ENCODE data around the gene LARP6. TPM values are rescaled to one million over a fixed set of nuclear protein-coding genes. Genes with fewer than 3 reads are reported as not detected.

LARP6 gene
- total RNA-seq, 2 experiments from 2014 or later: 0.31 TPM; not detected in 1

DNA sequence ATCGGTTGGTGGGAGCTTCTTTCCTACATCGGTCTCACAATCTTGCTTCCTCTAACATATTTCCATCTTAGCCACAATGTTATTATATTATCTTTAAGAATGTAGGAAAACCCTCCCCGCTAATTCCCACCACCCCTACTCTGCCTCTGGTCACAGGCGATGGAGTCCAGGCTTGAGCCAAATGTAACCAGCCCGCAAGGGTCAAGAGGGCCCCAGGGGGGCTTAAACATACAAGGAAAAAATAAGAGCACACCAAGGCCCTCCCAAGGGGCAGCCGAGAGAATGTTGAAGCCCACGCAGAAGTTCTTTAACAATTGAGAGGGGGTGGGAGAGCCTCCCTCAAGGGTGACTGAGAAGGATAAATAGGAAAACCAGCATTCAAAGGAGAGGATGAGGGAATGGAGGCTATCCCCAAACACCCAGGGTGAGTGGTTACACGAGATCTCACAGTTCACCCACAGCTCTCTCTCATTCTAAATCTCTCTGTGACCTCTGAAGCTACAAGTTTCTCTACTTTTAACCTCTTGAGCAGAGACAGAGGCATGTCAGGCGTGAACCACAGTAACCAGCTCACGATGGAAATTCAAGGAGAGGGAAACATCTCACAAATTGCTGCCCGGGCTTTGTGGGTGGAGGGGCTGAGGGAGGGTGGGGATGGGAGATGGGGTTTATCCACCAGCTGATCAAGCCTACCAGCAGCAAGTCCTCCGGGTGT, 59.2 kb downstream of the LARP6 start:
- Mint-ChIP-seq H3K36me3 (ENCODE audit: low read depth) (no peaks in the 10 kb centered on the region), H3K4me1 (ENCODE audit: low read depth) (no peaks in the 10 kb centered on the region), H3K27me3 (peaks cover 13% of the 10 kb centered on the region), H3K9me3 (no peaks in the 10 kb centered on the region), H3K4me3 (no peak overlapping the region), H3K27ac (no peak overlapping the region)
- TF ChIP-seq, protein P1, sequence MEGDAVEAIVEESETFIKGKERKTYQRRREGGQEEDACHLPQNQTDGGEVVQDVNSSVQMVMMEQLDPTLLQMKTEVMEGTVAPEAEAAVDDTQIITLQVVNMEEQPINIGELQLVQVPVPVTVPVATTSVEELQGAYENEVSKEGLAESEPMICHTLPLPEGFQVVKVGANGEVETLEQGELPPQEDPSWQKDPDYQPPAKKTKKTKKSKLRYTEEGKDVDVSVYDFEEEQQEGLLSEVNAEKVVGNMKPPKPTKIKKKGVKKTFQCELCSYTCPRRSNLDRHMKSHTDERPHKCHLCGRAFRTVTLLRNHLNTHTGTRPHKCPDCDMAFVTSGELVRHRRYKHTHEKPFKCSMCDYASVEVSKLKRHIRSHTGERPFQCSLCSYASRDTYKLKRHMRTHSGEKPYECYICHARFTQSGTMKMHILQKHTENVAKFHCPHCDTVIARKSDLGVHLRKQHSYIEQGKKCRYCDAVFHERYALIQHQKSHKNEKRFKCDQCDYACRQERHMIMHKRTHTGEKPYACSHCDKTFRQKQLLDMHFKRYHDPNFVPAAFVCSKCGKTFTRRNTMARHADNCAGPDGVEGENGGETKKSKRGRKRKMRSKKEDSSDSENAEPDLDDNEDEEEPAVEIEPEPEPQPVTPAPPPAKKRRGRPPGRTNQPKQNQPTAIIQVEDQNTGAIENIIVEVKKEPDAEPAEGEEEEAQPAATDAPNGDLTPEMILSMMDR (IDR thresholded peaks at IDR 0.05): no peak
- ChIA-PET POLR2A (no interaction called here), CTCF (no interaction called here)
- no peaks in the 10 kb centered on the region for H3K36me3 ChIP-seq (ENCODE audit: insufficient read depth, low read length)
- peaks cover 4 to 6% of the 10 kb centered on the region in 2 experiments for H3K27me3 ChIP-seq (ENCODE audit: control insufficient read depth in 1 of 2, insufficient read depth in 2 of 2, low read length in 2 of 2)
- H3K27ac ChIP-seq (ENCODE audit: low read depth in 1 of 2, low read length in 2 of 2): no peak overlapping the region
- H3K4me1 ChIP-seq (ENCODE audit: insufficient read depth, low read length): no peaks in the 10 kb centered on the region
- no peak for DNase-seq
- H3K9me3 ChIP-seq (ENCODE audit: control insufficient read depth in 1 of 2, insufficient read depth in 1 of 2, low read length in 2 of 2): peaks cover 0 to 4% of the 10 kb centered on the region in 2 experiments
- H3K4me3 ChIP-seq (ENCODE audit: low read length): no peak overlapping the region
- no peak for ATAC-seq (ENCODE audit: poor library complexity)
- intact Hi-C loops (cut with DNase I, micrococcal nuclease): no loop called here

DNA sequence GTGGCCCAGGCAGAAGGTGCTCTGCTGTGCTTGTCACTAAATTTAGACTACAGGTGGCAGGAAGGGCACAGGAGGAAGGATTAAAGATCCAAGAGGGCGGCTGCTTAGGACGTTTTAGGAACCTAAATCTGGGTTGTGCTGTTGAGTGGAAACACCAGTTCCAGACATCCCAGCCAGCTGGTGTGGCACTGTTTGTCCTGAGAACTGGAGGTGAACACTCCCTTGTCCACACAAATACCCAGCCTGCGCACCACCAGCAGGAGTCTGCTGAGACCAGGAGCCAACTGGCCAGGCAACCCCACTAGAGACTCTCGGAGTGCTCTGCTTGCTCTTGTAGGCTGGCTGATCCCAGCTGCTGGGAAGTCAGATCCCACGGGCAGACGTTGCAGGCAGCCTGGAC, 60.3 kb downstream of the LARP6 start:
- Mint-ChIP-seq H3K36me3 (ENCODE audit: low read depth) (no peaks in the 10 kb centered on the region), H3K27ac (no peak overlapping the region), H3K27me3 (peaks cover 13% of the 10 kb centered on the region), H3K4me3 (no peak overlapping the region), H3K4me1 (ENCODE audit: low read depth) (no peaks in the 10 kb centered on the region), H3K9me3 (no peaks in the 10 kb centered on the region)
- Histone ChIP-seq H3K4me3 (ENCODE audit: low read length) (no peak overlapping the region), H3K4me1 (ENCODE audit: insufficient read depth, low read length) (no peaks in the 10 kb centered on the region), H3K36me3 (ENCODE audit: insufficient read depth, low read length) (no peaks in the 10 kb centered on the region), H3K27me3 (ENCODE audit: control insufficient read depth in 1 of 2, insufficient read depth in 2 of 2, low read length in 2 of 2) (peaks cover 4 to 6% of the 10 kb centered on the region in 2 experiments), H3K9me3 (ENCODE audit: control insufficient read depth in 1 of 2, insufficient read depth in 1 of 2, low read length in 2 of 2) (peaks cover 0 to 4% of the 10 kb centered on the region in 2 experiments), H3K27ac (ENCODE audit: low read depth in 1 of 2, low read length in 2 of 2) (no peak overlapping the region)
- ChIA-PET POLR2A (no interaction called here), CTCF (no interaction called here)
- no peak for ATAC-seq (ENCODE audit: poor library complexity)
- no peak for DNase-seq
- TF ChIP-seq, protein P1 (IDR thresholded peaks at IDR 0.05): no peak
- intact Hi-C loops (cut with DNase I, micrococcal nuclease): no loop called here

DNA sequence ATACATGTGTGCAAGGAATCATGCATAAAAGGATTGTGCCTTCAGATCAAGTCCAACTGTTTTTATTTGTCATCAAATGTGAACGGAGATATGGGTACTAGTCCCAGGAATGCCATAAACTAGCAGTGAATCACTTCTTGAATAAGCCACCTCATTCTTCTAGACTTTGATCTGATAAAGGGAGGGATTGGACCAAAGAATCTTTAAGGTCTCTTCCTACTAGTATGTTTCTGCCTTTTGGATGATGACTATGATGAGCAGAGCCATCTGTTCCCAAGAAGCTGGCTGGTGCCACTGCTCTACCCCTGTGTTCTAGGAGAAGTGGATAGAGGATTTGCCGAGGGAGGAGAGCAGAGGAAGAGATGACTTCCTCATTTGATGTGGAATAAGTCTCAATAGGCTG, 61.8 kb downstream of the LARP6 start:
- Histone ChIP-seq H3K27me3 (ENCODE audit: control insufficient read depth in 1 of 2, insufficient read depth in 2 of 2, low read length in 2 of 2) (peaks cover 4 to 6% of the 10 kb centered on the region in 2 experiments), H3K4me3 (ENCODE audit: low read length) (no peak overlapping the region), H3K9me3 (ENCODE audit: control insufficient read depth in 1 of 2, insufficient read depth in 1 of 2, low read length in 2 of 2) (peaks cover 0 to 4% of the 10 kb centered on the region in 2 experiments), H3K36me3 (ENCODE audit: insufficient read depth, low read length) (no peaks in the 10 kb centered on the region), H3K4me1 (ENCODE audit: insufficient read depth, low read length) (no peaks in the 10 kb centered on the region), H3K27ac (ENCODE audit: low read depth in 1 of 2, low read length in 2 of 2) (no peak overlapping the region)
- no peak for DNase-seq
- no peak for ATAC-seq (ENCODE audit: poor library complexity)
- Mint-ChIP-seq H3K4me3 (no peak overlapping the region), H3K4me1 (ENCODE audit: low read depth) (no peaks in the 10 kb centered on the region), H3K27ac (no peak overlapping the region), H3K27me3 (peaks cover 13% of the 10 kb centered on the region), H3K9me3 (no peaks in the 10 kb centered on the region), H3K36me3 (ENCODE audit: low read depth) (no peaks in the 10 kb centered on the region)
- ChIA-PET CTCF (no interaction called here), POLR2A (no interaction called here)
- TF ChIP-seq, protein P1 (IDR thresholded peaks at IDR 0.05): no peak
- intact Hi-C loops (cut with DNase I, micrococcal nuclease): no loop called here

Measured in CD4-positive, alpha-beta T cell (primary cell).